Neural progenitor cell (in vitro differentiated cells): Measurements from ENCODE around the gene DNAH3.

Experiments
- CTCF ChIP-seq: fragments of 200-600 bp; sonication (generic); IDR thresholded peaks from 2 replicates; pipeline ENCODE4 v1.5.1; 2017; ENCODE audit warnings: antibody characterized with exemption, mild to moderate bottlenecking
- EZH2 ChIP-seq: fragments of 200-600 bp; sonication (generic); IDR thresholded peaks from 2 replicates; pipeline ENCODE4 v1.6.1; 2017; ENCODE audit warnings: antibody characterized with exemption, mild to moderate bottlenecking, moderate library complexity

- TF ChIP-seq EZH2 (no peak), CTCF (no peak)
Observed at GRCh38 chr16:20969386-20969785, 181.3 kb downstream of the DNAH3 start.
